AG10803 (cell line): ENCODE data around the gene HAND2.

Source experiments
- DNase-seq: peaks from one replicate; pipeline ENCODE4 v3.0.0; 2010; ENCODE audit warnings: low read depth
- H3K4me3 ChIP-seq: 2 replicates; pipeline ENCODE4 v1.5.1; 2011; ENCODE audit warnings: mild to moderate bottlenecking, low read length, control low read depth
- CTCF ChIP-seq: conservative IDR thresholded peaks from 2 replicates; pipeline ENCODE4 v1.5.1; 2011; ENCODE audit warnings: mild to moderate bottlenecking, low read length, control low read depth, inconsistent platforms

The HAND2 gene

DNA sequence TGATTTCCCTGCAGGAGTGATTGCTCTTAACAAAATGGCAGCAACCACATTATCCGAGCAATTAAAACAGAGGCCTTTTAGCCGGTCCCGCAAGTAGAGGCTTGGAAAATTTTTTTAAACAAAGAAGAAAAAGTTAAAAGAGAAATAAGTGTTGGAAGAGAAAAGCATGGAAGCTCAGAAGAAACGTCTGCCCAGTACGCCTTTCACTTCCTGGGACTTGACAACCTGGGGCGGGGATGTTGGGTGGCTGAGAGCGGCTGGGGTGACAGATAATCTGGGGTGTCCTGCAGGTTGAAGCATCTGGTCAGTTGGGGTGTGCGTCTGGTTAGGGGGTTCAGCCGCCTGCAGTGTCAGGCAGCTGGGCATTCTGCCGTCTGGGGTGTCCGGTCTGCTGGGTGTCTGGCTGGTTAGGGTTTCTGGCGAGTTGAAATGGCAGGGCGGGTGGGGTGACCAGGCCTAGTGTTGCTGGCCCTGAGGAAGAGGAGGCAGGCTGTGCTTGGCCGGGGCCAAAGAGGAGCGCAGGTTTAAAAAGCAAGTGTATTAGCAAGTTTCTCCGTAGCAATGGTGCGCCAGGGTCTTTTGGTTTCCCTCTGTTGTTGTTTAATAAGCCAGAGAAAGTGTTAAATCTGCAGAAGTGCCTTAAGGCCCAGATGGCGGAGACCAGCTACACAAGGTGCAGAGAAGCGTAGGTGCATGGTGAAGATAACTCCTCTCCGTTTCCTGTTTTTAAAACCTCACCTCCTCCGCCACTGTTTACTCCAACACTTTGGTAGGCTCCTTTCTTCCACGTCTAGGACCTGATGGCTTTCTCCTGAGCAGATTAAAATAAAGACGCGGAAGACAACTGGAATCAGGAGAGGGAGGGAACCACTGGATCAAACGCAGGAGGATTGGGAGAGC lies 5.6 kb downstream of the HAND2 start:
- no peak overlapping the region for H3K4me3 ChIP-seq
- no peak for DNase-seq

DNA sequence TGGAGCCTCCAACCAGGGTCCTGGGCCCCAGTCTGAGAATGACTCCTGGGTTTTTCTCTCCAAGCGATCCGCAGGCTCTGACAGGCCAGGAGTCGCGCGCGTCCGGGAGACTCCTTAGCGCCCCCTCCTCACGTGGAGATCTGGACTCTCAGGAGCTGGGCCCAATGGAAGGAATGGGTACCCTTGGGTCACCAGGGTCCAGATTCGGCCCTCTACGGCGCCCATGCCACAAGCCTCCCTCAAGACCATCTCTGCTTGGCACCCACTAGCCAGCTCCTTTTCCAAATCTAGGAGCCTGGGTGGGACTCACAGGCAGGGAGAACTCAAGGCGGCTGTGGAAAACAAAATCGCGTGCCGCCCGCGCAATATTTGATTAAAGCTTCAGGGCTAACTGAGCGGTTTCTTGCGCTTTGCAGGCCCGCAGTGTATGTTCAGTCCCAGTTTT lies 7.1 kb downstream of the HAND2 start:
- no peak for TF ChIP-seq CTCF
- DNase-seq: no peak
- H3K4me3 ChIP-seq: peak overlapping the region; percentile 72

More for the DNA sequence above, 5.6 kb downstream of the HAND2 start:
- TF ChIP-seq CTCF: no peak

GRCh38 chr4:173522160-173522950 lies 7.7 kb downstream of the HAND2 start:
- peak; percentile 89 for DNase-seq
- peak; percentile 28 for TF ChIP-seq CTCF
- peak overlapping the region; percentile 72 for H3K4me3 ChIP-seq

GRCh38 chr4:173521467-173522159 lies 8.4 kb downstream of the HAND2 start:
- H3K4me3 ChIP-seq: peak overlapping the region; percentile 44
- DNase-seq: no peak
- TF ChIP-seq CTCF: no peak

DNA sequence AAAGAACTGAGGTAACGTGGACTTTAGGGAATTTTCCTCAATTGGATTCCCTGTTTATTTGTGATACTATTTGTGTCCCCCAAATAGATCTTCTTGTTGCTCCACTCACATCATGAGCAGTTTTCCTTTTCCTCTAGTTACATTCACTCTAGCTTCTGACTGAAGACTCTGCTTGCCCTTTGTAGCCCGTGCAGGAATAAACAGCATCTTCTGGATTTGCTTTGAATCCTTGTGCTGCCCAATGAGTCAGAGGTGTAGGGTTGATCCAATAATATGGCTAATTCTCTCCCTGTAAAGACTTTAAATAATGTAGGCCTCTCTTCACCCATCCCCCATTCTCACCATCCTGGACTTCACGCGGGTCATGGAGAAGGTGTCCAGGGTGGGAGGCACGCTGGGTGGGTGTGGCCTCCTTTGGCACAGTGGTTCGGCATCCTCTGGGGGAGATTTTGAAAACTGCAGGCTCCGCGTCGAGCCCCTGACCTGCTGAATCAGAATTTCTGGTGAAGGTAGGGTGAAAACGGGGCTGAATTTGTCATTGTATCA lies 9.0 kb downstream of the HAND2 start:
- DNase-seq: no peak
- H3K4me3 ChIP-seq: no peak overlapping the region
- TF ChIP-seq CTCF: no peak

DNA sequence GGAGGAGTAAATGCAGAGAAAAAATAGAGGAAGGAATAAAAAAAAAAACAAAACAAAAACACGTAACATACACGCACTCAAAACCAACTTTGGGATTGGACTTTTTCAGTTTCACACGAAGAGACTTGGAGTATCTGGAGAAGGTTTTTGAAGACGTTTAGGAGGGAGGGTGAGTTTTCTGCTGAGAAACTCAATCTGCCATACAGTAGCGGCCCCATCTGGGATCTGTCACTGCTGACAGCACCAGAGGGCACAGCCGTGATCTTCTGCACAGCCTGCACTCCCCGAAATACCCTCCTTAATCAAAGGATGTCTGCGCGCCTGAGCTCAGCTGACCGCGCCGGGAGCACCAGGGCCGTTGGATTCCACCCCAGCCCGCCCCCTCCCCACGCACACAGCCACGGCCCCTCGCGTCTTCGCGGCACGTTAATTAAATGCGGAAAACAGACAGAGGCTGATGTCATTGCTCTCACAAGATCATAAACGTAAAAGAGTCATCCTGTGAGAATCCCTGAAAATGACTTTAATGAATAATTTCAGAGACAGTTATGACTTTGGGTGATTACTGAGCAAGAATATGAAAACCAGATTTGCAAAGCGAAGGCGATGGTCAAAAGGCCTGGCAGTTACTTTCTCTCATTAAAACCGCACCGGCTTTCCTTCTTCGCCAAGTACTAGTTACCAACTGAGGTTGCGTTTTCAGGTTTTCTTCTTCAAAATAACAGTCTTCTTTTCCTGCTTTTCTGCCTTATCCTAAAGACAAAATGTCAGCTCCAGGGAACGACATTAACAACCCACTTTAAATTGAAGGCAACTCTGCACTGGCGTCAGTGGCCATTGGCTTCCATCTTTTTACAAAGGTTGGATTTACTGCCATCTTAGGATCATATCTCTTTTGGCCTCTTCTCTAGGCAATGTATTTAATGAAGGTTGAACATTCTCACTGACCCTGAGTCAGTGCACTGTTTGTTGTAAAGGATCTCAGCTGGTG lies 10.6 kb downstream of the HAND2 start:
- no peak for TF ChIP-seq CTCF
- DNase-seq: peak; percentile 40
- peak overlapping the region; percentile 21 for H3K4me3 ChIP-seq
